Activated T-helper 2 cell treated with anti-CD3 and anti-CD28 coated beads, Interferon-gamma antibody, Interleukin-2, Interleukin-4, amounts not matched to agents 10 μg/mL and 5 μg/mL and 100 μg/mL, durations not matched to agents 14 hours and 24 hours and 36 hours (primary cell): ENCODE results near the gene COL15A1. TPM values are rescaled to one million over a fixed set of nuclear protein-coding genes. Genes with fewer than 3 reads are reported as not detected.
"Not testable (repeated sequence)": the region's sequence is repeated elsewhere in the genome, so short reads cannot be mapped to it uniquely, and the experiment has no call there.

Source experiments
- DNase-seq: peaks from one replicate; pipeline ENCODE4 v3.0.0; 2021; ENCODE audit warnings: low spot score
- H3K27ac Mint-ChIP-seq: one replicate; pipeline ENCODE4 v1.8.0; 2021; ENCODE audit warnings: mixed read lengths
- H3K27me3 Mint-ChIP-seq: one replicate; pipeline ENCODE4 v1.8.0; 2021; ENCODE audit warnings: low read depth, mixed read lengths
- H3K36me3 Mint-ChIP-seq: one replicate; pipeline ENCODE4 v1.8.0; 2021; ENCODE audit warnings: low read depth, mixed read lengths
- H3K4me1 Mint-ChIP-seq: one replicate; pipeline ENCODE4 v1.8.0; 2021; ENCODE audit warnings: low read depth, mixed read lengths
- H3K4me3 Mint-ChIP-seq: one replicate; pipeline ENCODE4 v1.8.0; 2021; ENCODE audit warnings: low read depth, mild to moderate bottlenecking, moderate library complexity, mixed read lengths
- H3K9me3 Mint-ChIP-seq: one replicate; pipeline ENCODE4 v1.8.0; 2021; ENCODE audit warnings: mixed read lengths
- intact Hi-C: fragments of 100-400 bp; cut with micrococcal nuclease; formaldehyde crosslinking; loops from one replicate; pipeline ENCODE4 v1.15.1; 2023
- total RNA-seq: library from RNA; stranded (reverse); gene quantifications from 2 replicates; pipeline ENCODE4 v1.2.3, GENCODE V29; 2022

Gene COL15A1
- total RNA-seq, 1 donor from 2014 or later = not detected

DNA sequence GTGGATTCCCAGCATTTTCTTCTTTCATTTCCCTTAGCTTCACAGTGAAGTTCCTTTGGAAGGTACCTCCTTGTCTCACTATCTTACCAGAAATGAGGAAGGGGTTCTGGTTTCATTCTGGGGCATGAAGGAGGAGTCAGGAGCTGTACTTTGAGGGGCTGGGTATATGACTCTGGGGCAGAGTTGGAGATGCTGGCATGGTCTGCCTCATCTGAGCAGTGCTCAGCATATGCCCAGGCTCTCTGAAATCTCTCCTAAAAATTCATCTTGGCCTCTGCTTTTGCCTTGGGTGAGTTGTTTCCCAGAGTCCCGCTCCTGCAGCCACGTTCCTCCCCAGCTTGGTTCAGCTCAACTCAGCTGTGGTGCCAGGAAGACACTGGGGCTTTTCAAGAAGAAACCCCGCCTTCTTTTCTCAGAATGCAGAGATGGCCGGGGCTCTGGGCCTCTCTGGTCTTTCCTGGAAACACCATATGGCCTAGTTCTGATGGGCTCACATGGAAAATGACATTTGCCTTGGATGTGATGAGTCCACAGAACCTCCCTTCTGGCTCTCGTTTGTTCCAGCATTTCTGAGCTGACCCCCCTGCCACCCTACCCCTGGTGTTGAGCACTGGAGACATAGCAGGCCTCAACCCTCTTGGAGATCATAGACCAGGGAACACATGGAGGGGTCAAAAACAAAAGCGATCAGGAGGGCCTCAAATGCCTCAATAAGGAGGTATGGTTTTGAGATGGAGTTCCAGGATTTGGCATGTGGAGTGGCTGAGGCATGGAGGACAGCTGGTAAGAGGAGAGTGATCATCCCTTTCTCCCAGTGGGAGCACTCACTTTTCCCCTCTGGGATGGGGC is 149.2 kb downstream of the COL15A1 start:
- H3K9me3 Mint-ChIP-seq = peaks cover 10% of the 10 kb centered on the region
- peaks cover 2% of the 10 kb centered on the region for H3K27me3 Mint-ChIP-seq
- peaks cover 9% of the 10 kb centered on the region for H3K36me3 Mint-ChIP-seq
- peak; percentile 30 for DNase-seq
- H3K4me1 Mint-ChIP-seq = peaks cover 48% of the 10 kb centered on the region
- H3K27ac Mint-ChIP-seq = peak overlapping the region; percentile 88
- intact Hi-C loops = loop anchor here (2.0 kb wide), 1 partner anchor 34 kb away; no protein-coding TSS in a partner anchor
- peak overlapping the region; percentile 19 for H3K4me3 Mint-ChIP-seq

DNA sequence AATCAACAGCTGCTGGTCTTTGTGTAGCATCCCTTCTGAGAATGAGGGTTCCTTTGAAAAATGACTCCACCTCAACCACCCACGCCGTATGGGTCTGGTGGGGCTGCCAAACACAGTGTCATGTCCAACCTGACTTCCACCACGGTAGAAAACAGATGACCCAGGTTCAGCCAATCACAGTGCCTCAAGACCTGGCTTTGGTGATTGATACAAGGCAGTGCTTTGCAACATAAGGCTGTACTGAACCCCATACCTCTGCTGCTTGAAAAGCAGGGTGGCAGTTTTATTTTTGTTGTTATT is 149.7 kb downstream of the COL15A1 start:
- intact Hi-C loops = loop anchor here (2.0 kb wide), 1 partner anchor 35 kb away; no protein-coding TSS in a partner anchor
- peaks cover 50% of the 10 kb centered on the region for H3K4me1 Mint-ChIP-seq
- peak overlapping the region; percentile 88 for H3K27ac Mint-ChIP-seq
- H3K4me3 Mint-ChIP-seq = no peak overlapping the region
- DNase-seq = no peak
- H3K36me3 Mint-ChIP-seq = peaks cover 9% of the 10 kb centered on the region
- H3K9me3 Mint-ChIP-seq = peaks cover 13% of the 10 kb centered on the region
- peaks cover 2% of the 10 kb centered on the region for H3K27me3 Mint-ChIP-seq

DNA sequence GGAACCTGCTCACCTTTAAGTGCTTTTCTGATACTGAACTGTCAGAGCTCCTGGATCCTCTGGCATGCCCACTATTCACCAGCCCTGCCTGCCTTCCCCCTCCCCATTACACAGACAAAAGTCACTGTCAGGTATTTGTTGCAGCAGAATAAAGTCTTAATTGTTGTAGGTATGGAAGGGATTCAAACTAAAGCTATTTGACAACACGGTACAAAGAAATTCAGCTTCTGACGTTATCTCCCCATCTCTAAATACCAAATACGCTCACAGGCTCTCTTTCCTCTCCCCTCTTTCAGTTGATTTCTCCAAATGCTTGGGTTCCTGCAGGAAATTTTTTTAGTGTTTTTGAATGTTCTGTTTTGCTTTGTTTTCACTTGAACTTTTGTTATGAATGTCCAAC is 151.9 kb downstream of the COL15A1 start:
- peaks cover 56% of the 10 kb centered on the region for H3K4me1 Mint-ChIP-seq
- peaks cover 18% of the 10 kb centered on the region for H3K9me3 Mint-ChIP-seq
- H3K4me3 Mint-ChIP-seq = no peak overlapping the region
- intact Hi-C loops = no loop called here
- H3K27ac Mint-ChIP-seq = no peak overlapping the region
- H3K27me3 Mint-ChIP-seq = peaks cover 2% of the 10 kb centered on the region
- no peak for DNase-seq
- peaks cover 22% of the 10 kb centered on the region for H3K36me3 Mint-ChIP-seq

DNA sequence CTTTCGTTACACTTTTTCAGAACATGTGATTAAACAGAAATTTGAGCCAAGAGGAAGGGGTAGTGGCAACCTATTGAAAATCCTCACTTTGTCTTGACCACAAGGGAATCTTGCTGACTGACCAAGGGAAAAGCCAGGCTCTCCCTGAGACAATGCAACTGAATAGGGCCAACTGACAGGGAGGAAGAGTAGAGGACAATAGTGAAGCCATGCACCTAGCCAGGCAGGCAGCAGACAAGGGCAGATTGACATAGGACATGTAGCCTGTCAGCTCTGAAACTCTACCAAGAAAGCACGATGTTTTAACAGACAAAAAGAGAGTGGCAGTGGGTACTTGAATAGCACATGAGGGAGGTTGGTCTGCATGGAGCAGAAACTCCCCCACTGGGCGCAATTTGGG is 152.7 kb downstream of the COL15A1 start:
- Mint-ChIP-seq H3K27ac (no peak overlapping the region), H3K4me1 (peaks cover 51% of the 10 kb centered on the region)
- intact Hi-C loops = no loop called here

DNA sequence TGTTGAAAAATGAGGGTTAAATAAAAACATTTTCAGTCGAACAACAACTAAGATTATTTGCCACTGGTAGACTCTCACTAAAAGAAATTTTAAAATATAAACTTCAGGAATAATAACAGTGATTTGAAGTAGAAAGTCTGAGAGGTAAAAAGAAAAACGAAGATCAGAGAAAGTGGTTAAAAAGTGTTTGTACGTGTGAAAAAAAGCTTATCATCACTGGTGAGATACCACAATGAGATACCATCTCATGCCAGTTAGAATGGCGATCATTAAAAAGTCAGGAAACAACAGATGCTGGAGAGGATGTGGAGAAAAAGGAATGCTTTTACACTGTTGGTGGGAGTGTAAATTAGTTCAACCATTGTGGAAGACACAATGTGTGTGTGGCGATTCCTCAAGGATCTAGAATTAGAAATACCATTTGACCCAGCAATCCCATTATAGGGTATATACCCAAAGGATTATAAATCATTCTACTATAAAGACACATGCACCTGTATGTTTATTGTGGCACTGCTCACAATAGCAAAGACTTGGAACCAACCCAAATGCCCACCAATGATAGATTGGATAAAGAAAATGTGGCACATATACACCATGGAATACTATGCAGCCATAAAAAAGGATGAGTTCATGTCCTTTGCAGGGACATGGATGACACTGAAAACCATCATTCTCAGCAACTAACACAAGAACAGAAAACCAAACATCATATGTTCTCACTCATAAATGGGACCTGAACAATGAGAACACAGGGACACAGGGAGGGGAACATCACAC is 156.3 kb downstream of the COL15A1 start:
- H3K27ac Mint-ChIP-seq, H3K4me3 Mint-ChIP-seq, H3K27me3 Mint-ChIP-seq, DNase-seq, intact Hi-C loops: not testable (repeated sequence)
- peaks cover 41% of the 10 kb centered on the region for H3K4me1 Mint-ChIP-seq
- peaks cover 18% of the 10 kb centered on the region for H3K9me3 Mint-ChIP-seq
- peaks cover 12% of the 10 kb centered on the region for H3K36me3 Mint-ChIP-seq

More for the DNA sequence above, 152.7 kb downstream of the COL15A1 start:
- Mint-ChIP-seq H3K36me3 (peaks cover 22% of the 10 kb centered on the region), H3K27me3 (peaks cover 2% of the 10 kb centered on the region), H3K9me3 (peaks cover 18% of the 10 kb centered on the region), H3K4me3 (no peak overlapping the region)
- DNase-seq = no peak

DNA sequence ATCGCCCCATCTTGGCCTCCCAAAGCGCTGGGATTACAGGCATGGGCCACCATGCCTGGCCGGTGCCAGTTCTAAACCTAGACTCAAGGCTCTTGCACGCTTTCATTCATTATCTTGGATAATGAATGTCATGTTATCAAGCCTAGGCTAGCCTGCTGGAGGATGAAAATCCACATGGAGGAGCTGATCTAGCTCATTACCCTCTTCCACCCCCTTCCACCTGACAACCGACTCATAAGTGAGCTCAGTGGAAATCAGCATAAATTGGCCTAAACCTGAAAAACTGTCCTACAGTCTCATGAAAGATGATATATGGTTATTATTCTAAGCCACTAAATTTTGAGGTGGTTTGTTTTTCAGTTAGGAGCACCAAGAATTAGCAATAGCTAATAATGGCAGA is 157.6 kb downstream of the COL15A1 start:
- Mint-ChIP-seq H3K27me3 (no peaks in the 10 kb centered on the region), H3K9me3 (peaks cover 18% of the 10 kb centered on the region), H3K4me3 (no peak overlapping the region), H3K4me1 (peaks cover 34% of the 10 kb centered on the region), H3K27ac (no peak overlapping the region), H3K36me3 (peaks cover 12% of the 10 kb centered on the region)
- no peak for DNase-seq
- intact Hi-C loops = no loop called here

DNA sequence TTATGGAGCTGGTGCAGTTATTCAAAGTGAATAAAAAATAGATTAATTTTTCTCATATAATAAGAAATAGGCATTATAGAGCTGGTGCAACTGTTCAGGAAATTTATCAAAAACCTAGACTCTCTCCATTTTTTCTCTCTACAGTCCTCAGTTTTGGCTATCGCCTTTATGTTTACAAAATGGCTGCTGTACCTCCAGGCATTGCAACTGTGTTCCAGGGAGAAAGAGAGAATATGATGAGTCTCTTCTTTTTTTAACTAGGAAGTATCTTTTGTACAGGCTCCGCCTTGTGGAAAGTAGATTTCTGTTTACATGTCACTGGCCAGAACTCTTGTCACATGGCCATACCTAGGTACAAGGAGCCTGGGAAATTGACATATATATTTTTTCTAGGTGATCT is 158.1 kb downstream of the COL15A1 start:
- peaks cover 18% of the 10 kb centered on the region for H3K9me3 Mint-ChIP-seq
- no peaks in the 10 kb centered on the region for H3K27me3 Mint-ChIP-seq
- H3K4me1 Mint-ChIP-seq = peaks cover 34% of the 10 kb centered on the region
- DNase-seq = no peak
- H3K36me3 Mint-ChIP-seq = peaks cover 12% of the 10 kb centered on the region
- H3K4me3 Mint-ChIP-seq = no peak overlapping the region
- no peak overlapping the region for H3K27ac Mint-ChIP-seq
- intact Hi-C loops = no loop called here

DNA sequence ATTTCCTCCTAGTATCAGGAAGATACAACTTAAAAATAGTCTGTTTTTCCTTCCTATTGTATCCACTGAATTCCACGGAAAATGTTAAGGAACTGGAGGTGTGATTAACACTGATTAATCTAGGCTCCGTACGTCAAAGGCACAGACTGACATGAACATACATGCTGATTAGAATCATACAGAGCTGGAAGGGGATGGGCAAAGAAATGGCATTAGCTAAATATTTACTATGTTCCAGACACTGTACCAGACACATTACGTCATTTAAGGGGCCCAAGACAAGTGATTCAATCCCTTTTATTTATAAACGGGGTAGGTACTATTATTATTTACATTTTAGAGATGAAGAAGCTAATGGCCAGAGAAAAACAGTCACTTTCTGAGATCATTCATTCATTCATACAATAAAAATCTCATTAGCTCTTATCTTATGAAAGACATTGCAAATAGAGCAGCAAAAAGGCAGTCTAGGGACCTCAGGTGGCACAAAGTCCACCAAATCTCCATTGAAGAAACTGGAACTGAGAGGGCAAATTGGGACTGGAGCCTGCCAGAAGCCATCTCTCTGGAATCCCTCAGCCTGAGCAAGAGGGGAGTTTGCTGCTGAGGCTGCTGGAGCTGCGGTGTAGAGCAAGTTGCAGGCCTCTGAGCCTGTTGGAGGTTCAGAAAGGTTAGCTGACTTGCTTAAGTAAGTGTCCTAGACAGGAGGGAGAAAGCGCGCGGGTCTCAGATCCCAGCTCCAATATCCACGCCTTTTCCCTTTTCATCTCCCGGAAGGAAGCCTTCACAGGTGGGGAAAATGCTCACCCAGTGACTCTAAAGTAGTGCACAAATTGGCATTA is 159.6 kb downstream of the COL15A1 start:
- H3K4me1 Mint-ChIP-seq = peaks cover 45% of the 10 kb centered on the region
- peak overlapping the region; percentile 90 for H3K4me3 Mint-ChIP-seq
- no peaks in the 10 kb centered on the region for H3K27me3 Mint-ChIP-seq
- peaks cover 19% of the 10 kb centered on the region for H3K36me3 Mint-ChIP-seq
- intact Hi-C loops = no loop called here
- H3K9me3 Mint-ChIP-seq = peaks cover 17% of the 10 kb centered on the region
- H3K27ac Mint-ChIP-seq = no peak overlapping the region
- no peak for DNase-seq

DNA sequence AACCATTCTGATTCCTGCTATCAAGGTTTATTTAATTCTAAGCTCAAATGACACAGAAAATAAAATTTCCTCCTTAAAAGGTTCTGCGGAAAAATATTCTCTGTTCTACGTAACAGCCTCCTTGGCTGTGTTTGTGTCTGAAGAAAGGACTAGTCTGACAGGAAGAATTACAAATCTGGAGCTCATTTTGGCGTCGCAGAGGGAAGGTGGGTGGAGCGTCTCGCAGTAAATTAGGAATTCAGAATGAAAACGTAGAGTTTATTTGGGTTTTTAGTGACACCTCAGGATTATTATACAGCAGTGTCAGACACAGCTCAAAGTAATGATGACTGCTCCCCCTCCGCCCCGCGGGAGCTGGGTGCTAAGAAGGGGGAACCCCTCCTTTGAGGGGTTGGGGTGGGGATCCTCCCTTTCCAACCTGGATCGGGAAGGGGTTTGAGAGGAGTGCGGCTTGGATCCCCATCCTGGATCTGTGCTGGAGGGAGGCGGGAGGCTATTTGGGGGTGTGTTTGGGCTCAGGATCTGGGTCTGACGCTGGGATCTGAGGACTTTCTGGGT is 160.3 kb downstream of the COL15A1 start:
- peaks cover 22% of the 10 kb centered on the region for H3K36me3 Mint-ChIP-seq
- peak overlapping the region; percentile 90 for H3K4me3 Mint-ChIP-seq
- peaks cover 10% of the 10 kb centered on the region for H3K9me3 Mint-ChIP-seq
- no peak for DNase-seq
- intact Hi-C loops = loop anchor here (2.0 kb wide), 1 partner anchor 47 kb away; no protein-coding TSS in a partner anchor
- H3K27ac Mint-ChIP-seq = peak overlapping the region; percentile 88
- peaks cover 52% of the 10 kb centered on the region for H3K4me1 Mint-ChIP-seq
- no peaks in the 10 kb centered on the region for H3K27me3 Mint-ChIP-seq

DNA sequence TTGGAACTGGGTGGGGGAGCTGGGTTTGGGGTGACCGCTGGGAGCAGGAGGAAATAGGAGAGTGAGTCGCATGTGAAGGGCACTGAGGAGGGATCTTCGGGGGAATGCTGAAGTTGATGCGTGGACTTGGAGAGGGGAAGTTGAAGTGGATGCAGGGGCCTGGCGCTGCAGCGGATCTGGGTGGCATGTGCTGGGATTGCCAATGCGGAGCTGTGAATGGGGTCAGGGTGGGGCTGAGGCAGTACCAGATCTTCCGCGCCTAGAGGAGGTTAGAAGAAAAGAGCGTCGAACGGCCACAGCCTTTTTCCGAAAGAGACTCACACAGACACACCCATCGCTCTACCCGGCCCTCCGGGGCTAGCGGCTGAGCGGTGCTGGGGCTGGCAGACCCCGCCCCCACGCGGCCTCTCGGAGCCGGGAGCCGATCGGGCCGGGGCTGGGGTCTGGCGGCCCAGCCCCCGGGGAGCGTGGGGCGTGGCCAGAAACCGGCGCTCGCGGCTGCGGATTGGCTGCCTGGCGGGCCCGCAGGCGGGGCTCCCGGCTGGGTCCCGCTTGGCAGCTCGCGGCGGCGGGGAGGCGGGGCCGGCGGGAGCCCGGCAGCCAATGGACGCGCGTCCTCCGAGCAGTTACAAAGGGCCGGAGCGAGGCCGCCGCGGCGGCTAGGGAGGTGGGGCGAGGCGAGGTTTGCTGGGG is 160.9 kb downstream of the COL15A1 start, which contains the start of gene TGFBR1:
Gene TGFBR1, plus strand, starts transcription at position 655 of the 693 bp plus-strand sequence. CDS start 93 bp downstream, outside the sequence.
- Mint-ChIP-seq H3K27me3 (no peaks in the 10 kb centered on the region), H3K9me3 (peaks cover 4% of the 10 kb centered on the region), H3K4me3 (peak within 1 kb of the TSS; percentile 90), H3K4me1 (peaks cover 50% of the 10 kb centered on the region), H3K36me3 (peaks cover 23% of the 10 kb centered on the region), H3K27ac (peak within 1 kb of the TSS; percentile 88)
- peak; percentile 96 for DNase-seq
- intact Hi-C loops = loop anchor here (1.0 to 5.0 kb wide), 4 partner anchors 15 to 718 kb away; partner anchors contain the start of gene NR4A3

DNA sequence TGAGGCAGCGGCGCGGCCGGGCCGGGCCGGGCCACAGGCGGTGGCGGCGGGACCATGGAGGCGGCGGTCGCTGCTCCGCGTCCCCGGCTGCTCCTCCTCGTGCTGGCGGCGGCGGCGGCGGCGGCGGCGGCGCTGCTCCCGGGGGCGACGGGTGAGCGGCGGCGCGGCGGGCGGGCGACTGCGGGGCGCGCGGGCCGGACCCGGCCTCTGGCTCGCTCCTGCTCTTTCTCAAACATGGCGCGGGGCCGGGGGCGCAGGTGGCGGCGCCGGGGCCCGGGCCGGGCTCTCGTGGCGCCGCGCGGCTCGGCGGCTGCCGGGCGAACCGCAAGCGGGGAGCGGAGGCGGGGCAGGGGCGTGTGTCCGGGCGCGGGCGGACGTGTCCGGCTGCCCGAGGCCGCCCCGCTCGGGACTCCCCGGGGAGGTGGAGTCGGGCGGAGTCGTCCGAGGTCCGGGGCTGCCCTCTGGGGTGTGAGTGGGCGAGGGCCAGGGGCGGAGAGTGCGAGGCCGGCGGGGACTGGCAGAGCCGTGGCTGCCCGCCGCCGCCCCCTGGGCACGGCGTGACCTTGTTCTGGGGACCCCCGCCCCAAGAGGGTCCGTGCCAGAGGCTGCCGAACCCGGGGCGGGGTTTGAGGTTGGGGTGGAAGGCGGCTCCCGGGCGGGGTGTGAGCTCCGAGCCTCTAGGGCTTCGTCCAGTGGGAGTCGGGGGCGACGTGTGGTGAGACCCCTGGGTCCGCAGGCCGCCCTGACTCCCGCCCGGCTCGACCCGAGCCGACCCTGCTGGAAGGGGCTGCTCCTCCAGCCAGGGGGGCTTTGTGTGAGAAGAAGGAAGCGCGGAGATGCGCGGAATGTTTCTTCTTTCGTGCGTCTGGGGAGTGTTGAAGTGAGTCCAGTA is 161.7 kb downstream of the COL15A1 start:
- H3K27me3 Mint-ChIP-seq = no peaks in the 10 kb centered on the region
- no peaks in the 10 kb centered on the region for H3K9me3 Mint-ChIP-seq
- DNase-seq = peak; percentile 35
- H3K4me1 Mint-ChIP-seq = peaks cover 50% of the 10 kb centered on the region
- H3K4me3 Mint-ChIP-seq = peak overlapping the region; percentile 80
- intact Hi-C loops = loop anchor here (1.0 to 5.0 kb wide), 4 partner anchors 14 to 717 kb away; partner anchors contain the start of gene NR4A3
- peak overlapping the region; percentile 53 for H3K27ac Mint-ChIP-seq
- peaks cover 28% of the 10 kb centered on the region for H3K36me3 Mint-ChIP-seq
